K562 (cell line): ENCODE data around the gene NQO2. TPM values are rescaled to one million over a fixed set of nuclear protein-coding genes. Genes with fewer than 3 reads are reported as not detected.

Experiments
- DIDO1 ChIP-seq: fragments of 450-650 bp; IDR thresholded peaks from 2 replicates; pipeline ENCODE4 v1.6.1; 2016; ENCODE audit warnings: low read depth, missing biosample characterization, missing genetic modification characterization
- IFI16 ChIP-seq: fragments of 250-450 bp; sonication (Bioruptor Pico); IDR thresholded peaks from 2 replicates; pipeline ENCODE4 v2.1.2; 2022; ENCODE audit warnings: mild to moderate bottlenecking, inconsistent platforms
- MCM7 ChIP-seq, 2 experiments: fragments of 450-650 bp; IDR thresholded peaks; 2 replicates each; pipeline ENCODE4 v1.6.1; 2016 to 2018
- PHF21A ChIP-seq: fragments of 450-650 bp; IDR thresholded peaks from 2 replicates; pipeline ENCODE4 v1.6.1; 2017; ENCODE audit warnings: low read depth, borderline replicate concordance
- RBFOX2 ChIP-seq: fragments of 200-400 bp; formaldehyde crosslinking; IDR thresholded peaks from 2 replicates; pipeline ENCODE4 v1.6.1; 2017; ENCODE audit warnings: low read depth, mild to moderate bottlenecking, low read length, moderate library complexity
- SMAD4 ChIP-seq: fragments of 250-450 bp; sonication (Bioruptor Pico); conservative IDR thresholded peaks from 2 replicates; pipeline ENCODE4 v1.8.0; 2021; ENCODE audit warnings: inconsistent platforms, mild to moderate bottlenecking, moderate library complexity
- polyA plus RNA-seq, 8 experiments: library from polyadenylated mRNA; depleted of rRNA in 4 of 8; stranded (reverse) in 5 of 8; unstranded in 3 of 8; fragments of >200 nt; fragmentation: Nextera tagmentation in 2 of 8; fragmentation: Illumina TruSeq in 1 of 8; extraction: Ambion mirVana in 2 of 8; extraction: Trizol in 1 of 8; gene quantifications; 2 replicates each; pipeline versions ENCODE4 v1.2.1 to v1.2.3, GENCODE V29; 2011 to 2014; ENCODE audit warnings: inconsistent platforms in 1 of 8, missing spikeins in 1 of 8
- total RNA-seq, 7 experiments: library from RNA; depleted of rRNA in 6 of 7; stranded (reverse); fragments of >200 nt in 6 of 7; fragmentation: Illumina TruSeq in 2 of 7; extraction: Trizol in 2 of 7; gene quantifications; 2 replicates each; pipeline versions ENCODE4 v1.2.1 to v1.2.3, GENCODE V29; 2011 to 2021; ENCODE audit warnings: low replicate concordance in 1 of 7
- TF ChIP-seq, protein P1 (sequence below): IDR thresholded peaks from 3 replicates; pipeline ENCODE4 v1.6.1; 2011; ENCODE audit warnings: borderline replicate concordance, mild to moderate bottlenecking; ENCODE audit not compliant: insufficient read length, insufficient read depth
- TF ChIP-seq, protein P2 (sequence below): fragments of 450-650 bp; formaldehyde crosslinking; IDR thresholded peaks from 2 replicates; pipeline ENCODE4 v1.4.0; 2022; ENCODE audit warnings: mild to moderate bottlenecking, moderate library complexity
- TF ChIP-seq, protein P3 (sequence below): sonication (generic); formaldehyde crosslinking; IDR thresholded peaks from 2 replicates; pipeline ENCODE4 v1.8.0; 2022; ENCODE audit warnings: mild to moderate bottlenecking, missing genetic modification reagents
- TF ChIP-seq, protein P4 (sequence below): fragments of 450-650 bp; IDR thresholded peaks from 2 replicates; pipeline ENCODE4 v1.6.1; 2016; ENCODE audit warnings: mild to moderate bottlenecking, moderate library complexity

The NQO2 gene
- total and polyA plus RNA-seq, 9 of the 15 experiments (the other 6 are each of a cell fraction or from before 2014, with no cell fraction given), result 54.6 to 214 (median 116) TPM

DNA sequence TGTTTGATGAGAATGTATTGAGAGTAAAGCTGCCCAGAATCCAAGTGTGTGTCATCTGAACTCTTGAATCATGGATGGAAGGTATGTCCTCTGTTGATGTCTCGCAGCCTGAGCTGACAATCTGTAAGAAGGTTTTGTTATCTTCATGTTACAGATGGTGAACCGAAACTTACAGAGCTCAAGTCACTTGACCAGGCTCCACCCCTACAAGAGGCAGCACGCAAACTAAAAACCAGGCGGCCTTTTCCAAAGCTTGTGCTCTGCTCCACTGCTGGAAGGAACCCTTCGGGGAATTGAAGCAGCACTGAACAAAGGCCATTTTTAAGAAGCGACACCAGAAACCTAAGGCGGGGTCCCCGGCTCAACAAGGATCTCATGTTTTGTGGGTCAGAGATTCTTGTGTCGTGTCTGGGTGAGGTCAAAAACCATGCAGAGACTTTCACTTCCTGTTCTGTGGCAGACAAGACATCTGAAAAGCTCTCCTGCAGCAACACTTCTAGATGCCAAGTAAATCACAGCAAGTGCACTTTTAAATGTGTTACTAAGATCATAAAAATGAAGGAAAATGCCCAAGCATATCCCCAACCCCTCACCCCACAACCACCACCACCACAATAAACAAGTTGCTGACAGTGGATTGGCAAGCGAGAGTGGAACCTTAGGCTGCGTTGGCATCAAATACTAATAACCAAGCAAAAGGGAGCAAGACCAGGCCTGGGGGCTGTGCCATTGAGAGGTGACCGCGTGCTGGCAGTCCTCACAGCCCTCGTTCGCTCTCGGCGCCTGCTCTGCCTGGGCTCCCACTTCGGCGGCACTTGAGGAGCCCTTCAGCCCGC is 27.3 kb downstream of the NQO2 start (continued):
- TF ChIP-seq, protein P1, sequence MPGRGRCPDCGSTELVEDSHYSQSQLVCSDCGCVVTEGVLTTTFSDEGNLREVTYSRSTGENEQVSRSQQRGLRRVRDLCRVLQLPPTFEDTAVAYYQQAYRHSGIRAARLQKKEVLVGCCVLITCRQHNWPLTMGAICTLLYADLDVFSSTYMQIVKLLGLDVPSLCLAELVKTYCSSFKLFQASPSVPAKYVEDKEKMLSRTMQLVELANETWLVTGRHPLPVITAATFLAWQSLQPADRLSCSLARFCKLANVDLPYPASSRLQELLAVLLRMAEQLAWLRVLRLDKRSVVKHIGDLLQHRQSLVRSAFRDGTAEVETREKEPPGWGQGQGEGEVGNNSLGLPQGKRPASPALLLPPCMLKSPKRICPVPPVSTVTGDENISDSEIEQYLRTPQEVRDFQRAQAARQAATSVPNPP, result no peak
- TF ChIP-seq, protein P2, sequence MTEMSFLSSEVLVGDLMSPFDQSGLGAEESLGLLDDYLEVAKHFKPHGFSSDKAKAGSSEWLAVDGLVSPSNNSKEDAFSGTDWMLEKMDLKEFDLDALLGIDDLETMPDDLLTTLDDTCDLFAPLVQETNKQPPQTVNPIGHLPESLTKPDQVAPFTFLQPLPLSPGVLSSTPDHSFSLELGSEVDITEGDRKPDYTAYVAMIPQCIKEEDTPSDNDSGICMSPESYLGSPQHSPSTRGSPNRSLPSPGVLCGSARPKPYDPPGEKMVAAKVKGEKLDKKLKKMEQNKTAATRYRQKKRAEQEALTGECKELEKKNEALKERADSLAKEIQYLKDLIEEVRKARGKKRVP, result peak; percentile 34
- no peak for TF ChIP-seq MCM7 (IDR thresholded peaks at IDR 0.05)
- peak; percentile 23; the same call in 1 of the 2 replicates for TF ChIP-seq RBFOX2
- TF ChIP-seq PHF21A, result no peak
- no peak for TF ChIP-seq IFI16 (CRISPR knock-in tag)
- peak; percentile 87 for TF ChIP-seq SMAD4 (CRISPR knock-in tag)
- TF ChIP-seq DIDO1 (tag), result peak; percentile 51; the same call in 1 of the 2 replicates
- TF ChIP-seq, protein P3, sequence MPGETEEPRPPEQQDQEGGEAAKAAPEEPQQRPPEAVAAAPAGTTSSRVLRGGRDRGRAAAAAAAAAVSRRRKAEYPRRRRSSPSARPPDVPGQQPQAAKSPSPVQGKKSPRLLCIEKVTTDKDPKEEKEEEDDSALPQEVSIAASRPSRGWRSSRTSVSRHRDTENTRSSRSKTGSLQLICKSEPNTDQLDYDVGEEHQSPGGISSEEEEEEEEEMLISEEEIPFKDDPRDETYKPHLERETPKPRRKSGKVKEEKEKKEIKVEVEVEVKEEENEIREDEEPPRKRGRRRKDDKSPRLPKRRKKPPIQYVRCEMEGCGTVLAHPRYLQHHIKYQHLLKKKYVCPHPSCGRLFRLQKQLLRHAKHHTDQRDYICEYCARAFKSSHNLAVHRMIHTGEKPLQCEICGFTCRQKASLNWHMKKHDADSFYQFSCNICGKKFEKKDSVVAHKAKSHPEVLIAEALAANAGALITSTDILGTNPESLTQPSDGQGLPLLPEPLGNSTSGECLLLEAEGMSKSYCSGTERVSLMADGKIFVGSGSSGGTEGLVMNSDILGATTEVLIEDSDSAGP (CRISPR knock-in tag), result no peak
- TF ChIP-seq, protein P4, sequence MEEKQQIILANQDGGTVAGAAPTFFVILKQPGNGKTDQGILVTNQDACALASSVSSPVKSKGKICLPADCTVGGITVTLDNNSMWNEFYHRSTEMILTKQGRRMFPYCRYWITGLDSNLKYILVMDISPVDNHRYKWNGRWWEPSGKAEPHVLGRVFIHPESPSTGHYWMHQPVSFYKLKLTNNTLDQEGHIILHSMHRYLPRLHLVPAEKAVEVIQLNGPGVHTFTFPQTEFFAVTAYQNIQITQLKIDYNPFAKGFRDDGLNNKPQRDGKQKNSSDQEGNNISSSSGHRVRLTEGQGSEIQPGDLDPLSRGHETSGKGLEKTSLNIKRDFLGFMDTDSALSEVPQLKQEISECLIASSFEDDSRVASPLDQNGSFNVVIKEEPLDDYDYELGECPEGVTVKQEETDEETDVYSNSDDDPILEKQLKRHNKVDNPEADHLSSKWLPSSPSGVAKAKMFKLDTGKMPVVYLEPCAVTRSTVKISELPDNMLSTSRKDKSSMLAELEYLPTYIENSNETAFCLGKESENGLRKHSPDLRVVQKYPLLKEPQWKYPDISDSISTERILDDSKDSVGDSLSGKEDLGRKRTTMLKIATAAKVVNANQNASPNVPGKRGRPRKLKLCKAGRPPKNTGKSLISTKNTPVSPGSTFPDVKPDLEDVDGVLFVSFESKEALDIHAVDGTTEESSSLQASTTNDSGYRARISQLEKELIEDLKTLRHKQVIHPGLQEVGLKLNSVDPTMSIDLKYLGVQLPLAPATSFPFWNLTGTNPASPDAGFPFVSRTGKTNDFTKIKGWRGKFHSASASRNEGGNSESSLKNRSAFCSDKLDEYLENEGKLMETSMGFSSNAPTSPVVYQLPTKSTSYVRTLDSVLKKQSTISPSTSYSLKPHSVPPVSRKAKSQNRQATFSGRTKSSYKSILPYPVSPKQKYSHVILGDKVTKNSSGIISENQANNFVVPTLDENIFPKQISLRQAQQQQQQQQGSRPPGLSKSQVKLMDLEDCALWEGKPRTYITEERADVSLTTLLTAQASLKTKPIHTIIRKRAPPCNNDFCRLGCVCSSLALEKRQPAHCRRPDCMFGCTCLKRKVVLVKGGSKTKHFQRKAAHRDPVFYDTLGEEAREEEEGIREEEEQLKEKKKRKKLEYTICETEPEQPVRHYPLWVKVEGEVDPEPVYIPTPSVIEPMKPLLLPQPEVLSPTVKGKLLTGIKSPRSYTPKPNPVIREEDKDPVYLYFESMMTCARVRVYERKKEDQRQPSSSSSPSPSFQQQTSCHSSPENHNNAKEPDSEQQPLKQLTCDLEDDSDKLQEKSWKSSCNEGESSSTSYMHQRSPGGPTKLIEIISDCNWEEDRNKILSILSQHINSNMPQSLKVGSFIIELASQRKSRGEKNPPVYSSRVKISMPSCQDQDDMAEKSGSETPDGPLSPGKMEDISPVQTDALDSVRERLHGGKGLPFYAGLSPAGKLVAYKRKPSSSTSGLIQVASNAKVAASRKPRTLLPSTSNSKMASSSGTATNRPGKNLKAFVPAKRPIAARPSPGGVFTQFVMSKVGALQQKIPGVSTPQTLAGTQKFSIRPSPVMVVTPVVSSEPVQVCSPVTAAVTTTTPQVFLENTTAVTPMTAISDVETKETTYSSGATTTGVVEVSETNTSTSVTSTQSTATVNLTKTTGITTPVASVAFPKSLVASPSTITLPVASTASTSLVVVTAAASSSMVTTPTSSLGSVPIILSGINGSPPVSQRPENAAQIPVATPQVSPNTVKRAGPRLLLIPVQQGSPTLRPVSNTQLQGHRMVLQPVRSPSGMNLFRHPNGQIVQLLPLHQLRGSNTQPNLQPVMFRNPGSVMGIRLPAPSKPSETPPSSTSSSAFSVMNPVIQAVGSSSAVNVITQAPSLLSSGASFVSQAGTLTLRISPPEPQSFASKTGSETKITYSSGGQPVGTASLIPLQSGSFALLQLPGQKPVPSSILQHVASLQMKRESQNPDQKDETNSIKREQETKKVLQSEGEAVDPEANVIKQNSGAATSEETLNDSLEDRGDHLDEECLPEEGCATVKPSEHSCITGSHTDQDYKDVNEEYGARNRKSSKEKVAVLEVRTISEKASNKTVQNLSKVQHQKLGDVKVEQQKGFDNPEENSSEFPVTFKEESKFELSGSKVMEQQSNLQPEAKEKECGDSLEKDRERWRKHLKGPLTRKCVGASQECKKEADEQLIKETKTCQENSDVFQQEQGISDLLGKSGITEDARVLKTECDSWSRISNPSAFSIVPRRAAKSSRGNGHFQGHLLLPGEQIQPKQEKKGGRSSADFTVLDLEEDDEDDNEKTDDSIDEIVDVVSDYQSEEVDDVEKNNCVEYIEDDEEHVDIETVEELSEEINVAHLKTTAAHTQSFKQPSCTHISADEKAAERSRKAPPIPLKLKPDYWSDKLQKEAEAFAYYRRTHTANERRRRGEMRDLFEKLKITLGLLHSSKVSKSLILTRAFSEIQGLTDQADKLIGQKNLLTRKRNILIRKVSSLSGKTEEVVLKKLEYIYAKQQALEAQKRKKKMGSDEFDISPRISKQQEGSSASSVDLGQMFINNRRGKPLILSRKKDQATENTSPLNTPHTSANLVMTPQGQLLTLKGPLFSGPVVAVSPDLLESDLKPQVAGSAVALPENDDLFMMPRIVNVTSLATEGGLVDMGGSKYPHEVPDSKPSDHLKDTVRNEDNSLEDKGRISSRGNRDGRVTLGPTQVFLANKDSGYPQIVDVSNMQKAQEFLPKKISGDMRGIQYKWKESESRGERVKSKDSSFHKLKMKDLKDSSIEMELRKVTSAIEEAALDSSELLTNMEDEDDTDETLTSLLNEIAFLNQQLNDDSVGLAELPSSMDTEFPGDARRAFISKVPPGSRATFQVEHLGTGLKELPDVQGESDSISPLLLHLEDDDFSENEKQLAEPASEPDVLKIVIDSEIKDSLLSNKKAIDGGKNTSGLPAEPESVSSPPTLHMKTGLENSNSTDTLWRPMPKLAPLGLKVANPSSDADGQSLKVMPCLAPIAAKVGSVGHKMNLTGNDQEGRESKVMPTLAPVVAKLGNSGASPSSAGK, result peak; percentile 83
